Measurements from ENCODE around the gene SIVA1. TPM values are rescaled to one million over a fixed set of nuclear protein-coding genes. Genes with fewer than 3 reads are reported as not detected.
A peak's percentile ranks its signal among the peaks of the same experiment; 100 is the strongest.
"Not testable (repeated sequence)": the region's sequence is repeated elsewhere in the genome, so short reads cannot be mapped to it uniquely, and the experiment has no call there.

Gene SIVA1
- total RNA-seq, 1 experiment from 2014 or later: 249 TPM

DNA sequence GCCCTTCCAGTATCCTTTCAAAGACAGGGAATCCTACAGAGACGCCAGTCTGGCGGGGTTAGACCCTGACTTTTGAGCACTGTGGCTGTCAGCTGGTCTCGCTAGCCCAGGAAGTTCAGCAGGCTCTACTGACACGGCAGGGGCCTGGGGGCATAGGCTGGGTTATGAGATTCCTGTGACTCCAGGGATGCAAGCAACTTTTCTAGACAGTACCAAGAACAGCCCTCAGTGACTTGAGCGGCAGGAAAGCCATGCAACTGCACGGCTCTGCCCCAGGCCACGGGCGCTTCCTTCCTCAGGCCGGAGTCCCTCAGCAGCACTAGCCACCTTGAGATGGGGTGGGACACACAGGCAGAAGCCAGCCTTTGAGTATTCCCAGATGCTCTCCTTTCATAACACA is 5.1 kb upstream of the SIVA1 start:
- no peak for DNase-seq
- Histone ChIP-seq H3K4me3 (ENCODE audit: insufficient read depth, low read depth, low read length) (no peak overlapping the region), H3K27me3 (ENCODE audit: control insufficient read depth, insufficient read depth, low read length) (no peaks in the 10 kb centered on the region), H3K36me3 (replicated peaks; ENCODE audit: control insufficient read depth, insufficient read depth, low read length) (no peaks in the 10 kb centered on the region; the same call in 1 of the 2 replicates)

DNA sequence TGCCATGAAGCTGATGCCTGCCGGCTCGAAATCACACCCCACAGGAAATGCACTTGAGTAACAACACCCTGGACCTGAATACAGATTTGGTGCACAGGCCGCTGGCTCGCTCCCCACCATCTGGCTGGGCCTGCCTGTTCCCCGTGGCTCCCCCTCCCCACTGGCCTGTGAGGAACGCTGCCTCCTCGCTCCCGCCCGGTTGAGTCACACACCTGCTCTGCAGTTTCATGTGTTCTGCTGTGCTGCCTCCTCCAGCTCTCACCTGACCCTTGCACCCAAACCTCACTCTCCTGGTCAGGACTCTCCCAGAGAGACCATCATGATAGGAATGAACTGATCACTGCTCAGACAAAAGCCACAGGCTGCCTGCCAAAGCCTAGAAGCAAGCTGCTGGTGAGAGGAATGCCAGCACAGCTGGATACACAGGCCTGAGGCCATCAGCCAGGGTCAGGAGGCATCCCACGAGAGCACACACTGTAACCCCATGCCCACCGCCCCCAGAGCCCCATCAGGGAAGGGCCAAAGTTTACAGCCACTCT is 3.8 kb upstream of the SIVA1 start:
- Histone ChIP-seq H3K4me3 (ENCODE audit: insufficient read depth, low read depth, low read length) (no peak overlapping the region), H3K36me3 (replicated peaks; ENCODE audit: control insufficient read depth, insufficient read depth, low read length) (no peaks in the 10 kb centered on the region; the same call in 1 of the 2 replicates), H3K27me3 (ENCODE audit: control insufficient read depth, insufficient read depth, low read length) (no peaks in the 10 kb centered on the region)
- DNase-seq: peak; percentile 70

GRCh38 chr14:104750056-104750752 is 2.7 kb upstream of the SIVA1 start:
- no peak for DNase-seq
- Histone ChIP-seq H3K4me3 (ENCODE audit: insufficient read depth, low read depth, low read length) (no peak overlapping the region), H3K27me3 (ENCODE audit: control insufficient read depth, insufficient read depth, low read length) (no peaks in the 10 kb centered on the region), H3K36me3 (replicated peaks; ENCODE audit: control insufficient read depth, insufficient read depth, low read length) (peaks cover under 1% of the 10 kb centered on the region; the same call in 1 of the 2 replicates)

GRCh38 chr14:104750753-104751057 is 2.2 kb upstream of the SIVA1 start:
- not testable (repeated sequence) for H3K36me3 ChIP-seq (replicated peaks; ENCODE audit: control insufficient read depth, insufficient read depth, low read length); H3K27me3 ChIP-seq (ENCODE audit: control insufficient read depth, insufficient read depth, low read length); DNase-seq; H3K4me3 ChIP-seq (ENCODE audit: insufficient read depth, low read depth, low read length)

DNA sequence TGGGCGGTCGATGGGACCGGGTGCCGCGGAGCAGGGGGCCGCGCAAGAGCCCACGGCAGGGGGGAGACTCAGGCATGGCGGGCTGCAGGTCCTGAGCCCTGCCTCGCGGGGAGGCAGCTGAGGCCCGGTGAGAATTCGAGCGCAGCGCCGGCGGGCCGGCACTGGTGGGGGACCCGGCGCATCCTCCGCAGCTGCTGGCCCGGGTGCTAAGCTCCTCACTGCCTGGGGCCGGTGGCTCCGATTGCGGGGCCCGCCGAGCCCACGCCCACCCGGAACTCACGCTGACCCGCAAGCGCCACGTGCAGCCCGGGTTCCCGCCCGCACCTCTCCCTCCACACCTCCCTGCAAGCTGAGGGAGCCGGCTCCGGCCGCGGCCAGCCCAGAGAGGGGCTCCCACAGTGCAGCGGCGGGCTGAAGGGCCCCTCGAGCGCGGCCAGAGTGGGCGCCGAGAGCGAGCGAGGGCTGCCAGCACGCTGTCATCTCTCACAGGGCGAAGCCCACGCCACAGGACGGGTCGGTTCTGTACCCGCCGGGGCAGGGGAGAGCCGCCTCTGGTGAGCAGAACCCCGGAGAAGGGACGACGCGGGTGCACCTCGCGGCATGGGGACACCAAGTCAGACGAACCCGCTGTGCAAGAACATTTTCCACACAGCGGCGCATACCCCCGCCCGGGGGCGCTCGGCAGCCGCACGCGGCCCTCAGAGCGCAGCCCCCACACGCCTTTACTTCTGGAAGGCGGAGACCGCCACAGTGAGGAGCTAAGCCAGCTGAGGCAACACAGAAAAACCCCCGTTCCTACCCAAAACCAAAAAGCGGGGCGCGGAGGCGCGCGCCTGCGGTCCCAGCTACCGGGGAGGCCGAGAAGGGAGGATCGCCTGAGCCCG is 1.2 kb upstream of the SIVA1 start:
- Histone ChIP-seq H3K4me3 (ENCODE audit: insufficient read depth, low read depth, low read length) (peak overlapping the region; percentile 53), H3K36me3 (replicated peaks; ENCODE audit: control insufficient read depth, insufficient read depth, low read length) (peaks cover 11% of the 10 kb centered on the region), H3K27me3 (ENCODE audit: control insufficient read depth, insufficient read depth, low read length) (no peaks in the 10 kb centered on the region)
- DNase-seq: peak; percentile 63

DNA sequence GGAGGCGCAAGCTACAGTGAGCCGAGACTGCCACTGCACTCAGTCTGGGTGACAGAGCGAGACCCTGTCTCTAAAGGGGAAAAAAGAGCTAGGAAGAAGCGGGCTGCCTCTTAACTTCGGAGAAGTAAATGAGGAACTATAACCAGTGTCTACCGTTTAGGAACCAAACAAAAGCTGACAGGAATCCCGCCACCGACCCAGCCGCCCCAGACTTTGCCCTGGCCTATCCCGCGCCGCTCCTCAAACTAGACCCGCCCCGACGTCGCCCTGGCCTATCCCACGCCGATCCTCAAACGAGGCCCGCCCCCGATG is 568 bp upstream of the SIVA1 start:
- Histone ChIP-seq H3K4me3 (ENCODE audit: insufficient read depth, low read depth, low read length) (peak overlapping the region; percentile 53), H3K36me3 (replicated peaks; ENCODE audit: control insufficient read depth, insufficient read depth, low read length) (peaks cover 14% of the 10 kb centered on the region), H3K27me3 (ENCODE audit: control insufficient read depth, insufficient read depth, low read length) (no peaks in the 10 kb centered on the region)
- no peak for DNase-seq

- Histone ChIP-seq H3K27me3 (ENCODE audit: control insufficient read depth, insufficient read depth, low read length) (no peaks in the 10 kb centered on the region), H3K36me3 (replicated peaks; ENCODE audit: control insufficient read depth, insufficient read depth, low read length) (peaks cover 19% of the 10 kb centered on the region), H3K4me3 (ENCODE audit: insufficient read depth, low read depth, low read length) (peak overlapping the region; percentile 97)
- DNase-seq: no peak
Measured at GRCh38 chr14:104753528-104754212, 723 bp downstream of the SIVA1 start.

DNA sequence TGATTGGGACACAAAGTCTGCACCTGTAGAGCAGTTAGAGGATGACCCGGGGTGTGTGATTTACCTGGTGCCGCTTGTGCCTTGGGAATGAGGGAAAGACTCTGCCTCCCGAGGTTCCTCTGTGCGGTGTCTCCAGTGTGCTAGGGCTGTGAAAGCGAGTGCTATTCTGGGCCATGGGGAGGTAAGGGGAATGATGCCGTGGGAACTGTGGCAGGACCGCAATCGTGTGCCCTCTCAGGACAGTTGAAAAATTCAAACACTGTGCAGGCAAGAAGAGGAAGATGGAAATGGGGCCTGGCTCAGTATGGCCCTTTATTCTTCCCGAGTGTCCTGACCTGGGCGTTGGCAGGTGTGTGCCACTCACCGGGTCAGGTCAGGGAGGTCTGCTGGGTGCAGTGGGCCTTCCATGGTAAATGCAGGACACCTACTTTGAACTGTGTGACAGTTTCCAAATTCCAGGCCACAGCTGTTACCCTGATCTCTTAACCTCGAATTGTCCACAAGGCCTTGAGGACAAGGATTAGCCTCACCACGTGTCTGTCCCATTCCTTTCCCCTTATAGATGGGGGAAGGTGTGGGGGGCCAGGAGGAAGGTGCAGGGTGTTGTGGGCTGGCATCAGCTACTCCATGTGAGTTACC is 1.4 kb downstream of the SIVA1 start:
- Histone ChIP-seq H3K27me3 (ENCODE audit: control insufficient read depth, insufficient read depth, low read length) (no peaks in the 10 kb centered on the region), H3K36me3 (replicated peaks; ENCODE audit: control insufficient read depth, insufficient read depth, low read length) (peaks cover 20% of the 10 kb centered on the region), H3K4me3 (ENCODE audit: insufficient read depth, low read depth, low read length) (peak overlapping the region; percentile 97; the same call in 1 of the 2 replicates)
- no peak for DNase-seq

DNA sequence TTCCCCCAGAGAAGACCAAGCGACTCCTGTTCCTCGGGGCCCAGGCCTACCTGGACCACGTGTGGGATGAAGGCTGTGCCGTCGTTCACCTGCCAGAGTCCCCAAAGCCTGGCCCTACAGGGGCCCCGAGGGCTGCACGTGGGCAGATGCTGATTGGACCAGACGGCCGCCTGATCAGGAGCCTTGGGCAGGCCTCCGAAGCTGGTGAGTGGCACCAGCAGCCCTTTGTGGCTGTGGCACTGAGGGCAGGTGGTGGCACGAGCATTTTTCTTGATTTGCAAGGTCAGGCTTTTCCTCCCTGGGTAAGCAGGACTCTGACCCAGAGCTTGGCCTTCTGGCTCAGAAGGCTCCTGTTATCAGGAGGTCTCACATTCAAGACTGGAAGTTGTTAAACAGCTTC is 2.7 kb downstream of the SIVA1 start:
- Histone ChIP-seq H3K4me3 (ENCODE audit: insufficient read depth, low read depth, low read length) (no peak overlapping the region), H3K27me3 (ENCODE audit: control insufficient read depth, insufficient read depth, low read length) (no peaks in the 10 kb centered on the region), H3K36me3 (replicated peaks; ENCODE audit: control insufficient read depth, insufficient read depth, low read length) (peaks cover 20% of the 10 kb centered on the region)
- no peak for DNase-seq

DNA sequence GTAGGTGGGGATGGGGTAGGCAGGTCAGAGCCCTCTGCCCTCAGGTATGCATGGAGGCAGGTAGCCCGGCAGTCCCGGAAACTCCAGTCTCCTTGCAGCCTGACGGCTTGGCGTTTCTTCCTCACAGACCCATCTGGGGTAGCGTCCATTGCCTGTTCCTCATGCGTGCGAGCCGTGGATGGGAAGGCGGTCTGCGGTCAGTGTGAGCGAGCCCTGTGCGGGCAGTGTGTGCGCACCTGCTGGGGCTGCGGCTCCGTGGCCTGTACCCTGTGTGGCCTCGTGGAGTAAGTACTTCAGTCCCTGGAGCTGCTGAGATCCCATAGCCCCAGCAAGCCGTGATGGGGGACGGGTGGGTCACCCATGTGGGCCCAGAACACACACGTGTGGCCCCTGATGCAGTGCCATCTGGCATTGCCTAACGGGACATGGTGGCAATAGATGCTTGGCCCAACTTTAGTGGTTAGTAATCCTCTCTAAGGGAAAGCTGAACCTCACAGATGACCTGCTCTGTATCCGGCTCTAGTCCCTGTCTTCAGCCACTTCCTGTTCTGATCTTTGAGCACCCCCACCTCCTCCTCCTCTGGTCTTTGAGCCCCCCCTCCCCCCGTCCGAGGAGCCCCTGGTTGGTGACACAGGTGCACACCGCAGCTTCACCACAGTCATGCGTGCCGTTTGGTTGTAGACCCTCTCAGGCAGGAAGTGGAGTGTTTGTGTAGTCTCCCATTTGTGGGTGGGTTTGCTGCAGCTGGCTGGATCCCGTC is 3.7 kb downstream of the SIVA1 start:
- Histone ChIP-seq H3K27me3 (ENCODE audit: control insufficient read depth, insufficient read depth, low read length) (no peaks in the 10 kb centered on the region), H3K4me3 (ENCODE audit: insufficient read depth, low read depth, low read length) (no peak overlapping the region), H3K36me3 (replicated peaks; ENCODE audit: control insufficient read depth, insufficient read depth, low read length) (peaks cover 20% of the 10 kb centered on the region)
- DNase-seq: no peak

DNA sequence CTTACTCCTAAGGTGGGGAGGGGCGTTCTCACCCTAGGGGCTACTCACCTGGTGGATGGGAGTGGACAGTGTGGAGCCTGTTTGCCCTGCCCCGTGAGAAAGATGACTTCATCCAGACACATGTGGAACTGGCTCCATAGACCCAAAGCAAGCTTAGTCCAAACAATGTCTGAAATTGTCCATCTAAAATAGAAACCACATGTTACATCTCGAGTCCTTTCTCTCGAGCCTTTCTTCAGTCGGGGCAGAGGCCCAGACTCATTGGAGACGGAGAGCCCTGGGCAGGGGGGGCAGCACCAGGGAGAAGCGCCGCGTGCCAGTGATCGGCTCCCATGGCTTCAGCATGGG is 4.3 kb downstream of the SIVA1 start:
- Histone ChIP-seq H3K4me3 (ENCODE audit: insufficient read depth, low read depth, low read length) (no peak overlapping the region), H3K36me3 (replicated peaks; ENCODE audit: control insufficient read depth, insufficient read depth, low read length) (peaks cover 20% of the 10 kb centered on the region), H3K27me3 (ENCODE audit: control insufficient read depth, insufficient read depth, low read length) (no peaks in the 10 kb centered on the region)
- DNase-seq: no peak

DNA sequence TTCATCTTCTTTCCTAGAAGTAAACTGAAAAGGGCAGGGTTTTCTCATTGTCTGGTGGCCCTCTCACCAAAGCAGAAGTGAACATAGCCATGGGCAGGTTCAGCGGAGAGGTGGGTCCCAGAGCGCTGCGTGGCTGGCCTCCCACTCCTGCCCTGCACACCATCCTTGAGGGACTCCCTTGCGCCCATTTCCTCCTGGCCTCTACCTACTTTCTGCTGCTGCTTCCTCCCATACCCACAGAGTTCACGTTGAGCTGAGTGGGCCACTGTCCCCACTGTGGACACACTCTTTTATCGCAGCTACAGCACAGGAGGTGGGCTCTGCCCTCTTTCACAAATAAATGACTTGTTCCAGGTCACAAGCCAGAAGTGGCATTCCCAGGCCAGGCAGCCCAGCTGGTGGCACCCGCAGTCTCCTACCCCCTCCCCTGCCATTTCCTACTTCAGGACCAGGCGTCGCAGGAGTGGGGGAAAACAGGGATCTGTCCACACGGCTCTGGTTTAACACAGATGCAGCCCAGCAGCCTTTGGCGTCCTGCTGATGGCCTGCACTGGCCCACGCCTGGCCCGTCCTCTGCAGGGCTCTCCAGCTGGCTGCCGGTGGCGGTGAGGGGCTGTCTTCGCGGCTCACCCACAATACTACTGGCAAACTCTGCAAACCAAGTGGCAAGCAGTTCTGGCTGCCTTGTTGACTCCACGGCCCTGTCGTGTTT is 4.9 kb downstream of the SIVA1 start:
- Histone ChIP-seq H3K27me3 (ENCODE audit: control insufficient read depth, insufficient read depth, low read length) (no peaks in the 10 kb centered on the region), H3K36me3 (replicated peaks; ENCODE audit: control insufficient read depth, insufficient read depth, low read length) (peaks cover 20% of the 10 kb centered on the region), H3K4me3 (ENCODE audit: insufficient read depth, low read depth, low read length) (no peak overlapping the region)
- no peak for DNase-seq

Measured in H7 (cell line).